ENCODE results near the gene INPP5A.

INPP5A gene

GRCh38 chr10:132645630-132646442 is 108.2 kb downstream of the INPP5A start:
- Histone ChIP-seq H3K4me1 (ENCODE audit: control insufficient read depth, insufficient read depth, low read length) (no peaks in the 10 kb centered on the region), H3K36me3 (ENCODE audit: control insufficient read depth, insufficient read depth, low read length) (peaks cover 3% of the 10 kb centered on the region), H3K4me3 (ENCODE audit: low read depth, low read length) (no peak overlapping the region), H3K27me3 (ENCODE audit: control insufficient read depth, insufficient read depth, low read length) (no peaks in the 10 kb centered on the region), H3K9me3 (ENCODE audit: control insufficient read depth, insufficient read depth, low read length) (no peaks in the 10 kb centered on the region), H3K9ac (ENCODE audit: low read depth, low read length) (no peak overlapping the region)

DNA sequence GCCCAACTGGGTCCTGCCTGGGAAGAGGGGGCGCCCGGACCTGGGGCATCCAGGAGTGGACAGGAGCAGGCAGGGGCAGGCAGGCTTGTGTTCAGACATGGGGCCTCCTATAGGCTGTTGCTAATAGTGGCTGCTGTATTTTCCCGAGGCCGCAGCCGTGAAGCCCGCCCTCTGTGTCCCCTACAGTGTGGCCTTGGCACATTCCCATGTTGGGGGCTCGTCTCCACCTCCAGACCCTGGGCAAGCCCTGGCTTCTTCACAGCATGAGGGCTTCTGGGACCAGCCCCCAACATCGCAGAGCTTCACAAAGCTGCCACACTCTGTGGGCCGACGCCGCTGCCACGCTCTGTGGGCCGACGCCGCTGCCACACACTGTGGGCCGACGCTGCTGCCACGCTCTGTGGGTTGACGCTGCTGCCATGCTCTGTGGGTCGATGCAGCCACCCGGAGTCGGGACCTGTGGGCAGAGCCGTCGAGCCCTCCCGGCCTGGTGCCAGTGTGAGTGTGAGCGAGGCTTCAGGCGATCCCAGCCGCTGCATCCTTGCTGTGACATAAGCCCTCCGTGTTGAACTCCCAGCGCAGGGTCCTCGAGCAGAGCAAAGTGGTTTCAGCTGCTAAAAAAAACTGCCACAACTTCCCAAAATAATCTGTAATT is 109.0 kb downstream of the INPP5A start:
- Histone ChIP-seq H3K9ac (ENCODE audit: low read depth, low read length) (no peak overlapping the region), H3K9me3 (ENCODE audit: control insufficient read depth, insufficient read depth, low read length) (no peaks in the 10 kb centered on the region), H3K36me3 (ENCODE audit: control insufficient read depth, insufficient read depth, low read length) (peaks cover 3% of the 10 kb centered on the region), H3K4me1 (ENCODE audit: control insufficient read depth, insufficient read depth, low read length) (no peaks in the 10 kb centered on the region), H3K4me3 (ENCODE audit: low read depth, low read length) (no peak overlapping the region), H3K27me3 (ENCODE audit: control insufficient read depth, insufficient read depth, low read length) (no peaks in the 10 kb centered on the region)

- Histone ChIP-seq H3K36me3 (ENCODE audit: control insufficient read depth, insufficient read depth, low read length) (peaks cover 3% of the 10 kb centered on the region), H3K9ac (ENCODE audit: low read depth, low read length) (no peak overlapping the region), H3K4me1 (ENCODE audit: control insufficient read depth, insufficient read depth, low read length) (no peaks in the 10 kb centered on the region), H3K4me3 (ENCODE audit: low read depth, low read length) (no peak overlapping the region), H3K27me3 (ENCODE audit: control insufficient read depth, insufficient read depth, low read length) (no peaks in the 10 kb centered on the region), H3K9me3 (ENCODE audit: control insufficient read depth, insufficient read depth, low read length) (no peaks in the 10 kb centered on the region)
Measured at GRCh38 chr10:132647424-132647823, 109.8 kb downstream of the INPP5A start.

DNA sequence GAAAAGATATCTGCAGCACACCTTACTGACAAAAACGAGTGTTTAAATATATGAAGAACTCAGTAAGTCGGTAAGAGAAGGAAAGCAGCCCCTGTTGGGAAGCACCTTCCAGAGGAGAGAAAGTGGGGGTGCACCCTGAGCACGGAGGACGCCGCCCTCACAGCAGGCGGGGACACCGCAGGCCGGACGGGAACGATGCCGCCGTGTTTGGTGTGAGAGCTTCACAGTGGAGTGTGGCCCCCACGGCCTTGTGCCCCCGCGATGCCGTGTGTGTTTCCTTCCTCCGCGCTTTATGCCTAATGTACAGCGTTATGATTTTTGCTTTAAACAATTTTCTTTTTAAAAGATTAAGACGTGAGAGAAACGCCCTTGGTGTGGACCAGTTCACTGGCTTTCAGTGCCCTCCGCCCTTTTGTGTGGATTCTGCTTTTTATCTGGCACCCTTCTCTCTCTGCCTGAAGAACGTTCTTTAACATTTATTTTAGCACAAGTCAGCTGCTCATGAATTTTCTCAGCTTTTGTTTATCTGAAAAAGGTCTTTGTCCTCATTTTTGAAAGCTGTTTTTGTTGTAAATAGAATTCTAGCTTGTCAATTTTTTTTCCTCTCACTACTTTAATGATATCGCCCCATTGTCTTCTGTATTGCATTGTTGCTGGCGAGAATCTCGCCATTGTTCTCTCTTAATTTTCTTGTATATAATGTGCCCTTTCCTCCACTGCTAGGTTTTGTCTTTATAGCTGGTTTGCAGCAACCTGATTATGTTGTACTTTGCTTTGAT is 110.7 kb downstream of the INPP5A start:
- H3K9ac ChIP-seq (ENCODE audit: low read depth, low read length): no peak overlapping the region
- no peaks in the 10 kb centered on the region for H3K4me1 ChIP-seq (ENCODE audit: control insufficient read depth, insufficient read depth, low read length)
- no peak overlapping the region for H3K4me3 ChIP-seq (ENCODE audit: low read depth, low read length)
- H3K27me3 ChIP-seq (ENCODE audit: control insufficient read depth, insufficient read depth, low read length): no peaks in the 10 kb centered on the region
- peaks cover 3% of the 10 kb centered on the region for H3K36me3 ChIP-seq (ENCODE audit: control insufficient read depth, insufficient read depth, low read length)
- H3K9me3 ChIP-seq (ENCODE audit: control insufficient read depth, insufficient read depth, low read length): no peaks in the 10 kb centered on the region

DNA sequence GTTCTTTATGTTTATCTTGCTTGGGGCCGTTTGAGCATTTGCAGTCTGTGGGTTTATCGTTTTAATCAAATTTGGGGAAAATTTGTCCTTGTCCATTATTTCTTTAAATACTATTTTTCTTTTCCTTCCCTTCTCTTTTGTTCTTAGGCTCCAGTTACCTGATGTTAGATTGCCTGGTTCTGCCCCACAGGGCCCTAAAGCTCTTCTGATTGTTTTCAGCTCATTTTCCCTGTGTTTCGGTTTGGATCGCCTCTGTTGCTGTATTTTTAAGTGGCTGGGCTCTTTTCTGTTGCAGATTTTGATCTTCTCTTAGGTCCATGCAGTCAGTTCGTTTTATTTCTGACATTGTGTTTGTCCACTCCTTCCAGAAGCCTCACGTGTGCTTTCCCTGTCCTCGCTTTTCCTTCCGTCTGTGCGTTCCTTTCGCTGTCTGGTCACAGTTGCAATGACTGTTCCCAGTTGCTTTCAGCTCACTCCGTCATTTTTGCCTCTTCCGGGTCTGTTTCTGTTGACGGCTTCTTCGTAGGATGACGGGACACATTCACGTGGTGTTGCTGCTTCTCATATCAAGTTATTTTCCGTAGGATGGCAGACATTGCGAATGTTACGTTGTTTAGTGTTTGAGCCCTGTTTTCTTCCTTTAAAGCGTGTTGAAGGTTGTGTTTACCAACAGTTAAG is 111.4 kb downstream of the INPP5A start:
- Histone ChIP-seq H3K27me3 (ENCODE audit: control insufficient read depth, insufficient read depth, low read length) (no peaks in the 10 kb centered on the region), H3K9ac (ENCODE audit: low read depth, low read length) (no peak overlapping the region), H3K36me3 (ENCODE audit: control insufficient read depth, insufficient read depth, low read length) (peaks cover 3% of the 10 kb centered on the region), H3K9me3 (ENCODE audit: control insufficient read depth, insufficient read depth, low read length) (no peaks in the 10 kb centered on the region), H3K4me3 (ENCODE audit: low read depth, low read length) (no peak overlapping the region), H3K4me1 (ENCODE audit: control insufficient read depth, insufficient read depth, low read length) (no peaks in the 10 kb centered on the region)

- H3K4me1 ChIP-seq (ENCODE audit: control insufficient read depth, insufficient read depth, low read length): no peaks in the 10 kb centered on the region
- no peak overlapping the region for H3K9ac ChIP-seq (ENCODE audit: low read depth, low read length)
- no peak overlapping the region for H3K4me3 ChIP-seq (ENCODE audit: low read depth, low read length)
- peaks cover 3% of the 10 kb centered on the region for H3K36me3 ChIP-seq (ENCODE audit: control insufficient read depth, insufficient read depth, low read length)
- no peaks in the 10 kb centered on the region for H3K27me3 ChIP-seq (ENCODE audit: control insufficient read depth, insufficient read depth, low read length)
- no peaks in the 10 kb centered on the region for H3K9me3 ChIP-seq (ENCODE audit: control insufficient read depth, insufficient read depth, low read length)
Measured at GRCh38 chr10:132649651-132650360, 112.2 kb downstream of the INPP5A start.

DNA sequence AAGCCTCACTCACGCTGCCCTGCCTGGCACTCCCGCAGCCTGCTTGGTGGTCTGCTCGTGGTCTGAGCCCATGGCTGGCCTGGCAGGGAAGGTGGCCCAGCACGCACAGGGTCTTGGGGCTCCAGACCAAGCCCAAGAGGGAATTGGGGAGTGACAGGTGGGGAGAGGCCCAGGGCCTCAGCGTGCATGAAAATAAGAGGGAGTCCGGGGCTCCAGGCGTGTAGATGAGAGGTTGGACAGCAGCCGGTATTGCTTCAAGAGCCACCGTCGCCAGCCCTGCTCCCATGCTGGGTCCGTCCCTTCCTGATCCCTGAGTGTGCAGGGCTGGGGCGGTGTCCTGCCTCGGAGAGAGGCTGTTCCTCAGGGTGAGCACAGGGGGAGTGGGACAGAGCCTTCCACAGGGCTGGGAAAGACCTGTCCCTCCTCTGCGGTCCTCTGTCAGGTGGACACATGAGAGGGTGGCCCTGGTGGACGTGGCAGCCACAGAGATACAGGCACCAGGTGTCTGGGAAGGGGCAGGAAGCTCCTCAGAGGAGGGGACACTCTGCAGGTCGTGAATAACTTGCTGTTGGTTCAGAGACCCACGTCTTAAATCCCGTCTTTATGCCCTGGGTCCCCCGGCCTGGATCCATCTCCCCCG is 113.1 kb downstream of the INPP5A start:
- Histone ChIP-seq H3K36me3 (ENCODE audit: control insufficient read depth, insufficient read depth, low read length) (peaks cover 3% of the 10 kb centered on the region), H3K9me3 (ENCODE audit: control insufficient read depth, insufficient read depth, low read length) (no peaks in the 10 kb centered on the region), H3K27me3 (ENCODE audit: control insufficient read depth, insufficient read depth, low read length) (no peaks in the 10 kb centered on the region), H3K9ac (ENCODE audit: low read depth, low read length) (no peak overlapping the region), H3K4me1 (ENCODE audit: control insufficient read depth, insufficient read depth, low read length) (no peaks in the 10 kb centered on the region), H3K4me3 (ENCODE audit: low read depth, low read length) (no peak overlapping the region)

DNA sequence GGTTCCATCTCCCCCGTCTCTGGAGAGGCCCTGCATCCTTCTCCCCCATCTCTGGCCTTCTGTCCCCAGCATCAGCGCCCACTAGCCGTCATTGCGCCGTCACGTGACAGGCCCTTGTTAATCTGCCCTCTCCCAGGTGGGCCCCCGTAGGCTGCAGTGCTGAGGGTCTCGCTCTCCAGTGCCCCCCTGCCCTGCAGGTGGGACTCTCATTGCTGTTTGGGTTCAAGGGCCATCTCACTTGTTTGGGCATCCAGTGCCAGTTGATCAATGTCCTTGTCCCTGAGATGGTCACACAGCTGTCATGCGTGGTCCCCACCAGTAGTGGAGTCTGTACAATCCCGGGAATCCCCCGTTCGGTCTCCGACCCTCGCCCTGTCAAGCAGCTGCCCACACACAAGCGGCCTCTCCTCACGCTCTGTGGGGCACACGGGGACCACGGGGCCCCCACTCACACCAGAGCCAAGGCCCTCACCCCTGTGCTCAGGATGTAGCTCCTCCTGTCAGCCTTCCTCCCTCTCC is 114.0 kb downstream of the INPP5A start:
- H3K27me3 ChIP-seq (ENCODE audit: control insufficient read depth, insufficient read depth, low read length): no peaks in the 10 kb centered on the region
- peaks cover 3% of the 10 kb centered on the region for H3K36me3 ChIP-seq (ENCODE audit: control insufficient read depth, insufficient read depth, low read length)
- no peaks in the 10 kb centered on the region for H3K9me3 ChIP-seq (ENCODE audit: control insufficient read depth, insufficient read depth, low read length)
- no peak overlapping the region for H3K9ac ChIP-seq (ENCODE audit: low read depth, low read length)
- H3K4me3 ChIP-seq (ENCODE audit: low read depth, low read length): no peak overlapping the region
- H3K4me1 ChIP-seq (ENCODE audit: control insufficient read depth, insufficient read depth, low read length): no peaks in the 10 kb centered on the region

- Histone ChIP-seq H3K36me3 (ENCODE audit: control insufficient read depth, insufficient read depth, low read length) (peaks cover 3% of the 10 kb centered on the region), H3K9ac (ENCODE audit: low read depth, low read length) (no peak overlapping the region), H3K27me3 (ENCODE audit: control insufficient read depth, insufficient read depth, low read length) (no peaks in the 10 kb centered on the region), H3K9me3 (ENCODE audit: control insufficient read depth, insufficient read depth, low read length) (no peaks in the 10 kb centered on the region), H3K4me3 (ENCODE audit: low read depth, low read length) (no peak overlapping the region), H3K4me1 (ENCODE audit: control insufficient read depth, insufficient read depth, low read length) (no peaks in the 10 kb centered on the region)
Measured at GRCh38 chr10:132652446-132652845, 114.9 kb downstream of the INPP5A start.

DNA sequence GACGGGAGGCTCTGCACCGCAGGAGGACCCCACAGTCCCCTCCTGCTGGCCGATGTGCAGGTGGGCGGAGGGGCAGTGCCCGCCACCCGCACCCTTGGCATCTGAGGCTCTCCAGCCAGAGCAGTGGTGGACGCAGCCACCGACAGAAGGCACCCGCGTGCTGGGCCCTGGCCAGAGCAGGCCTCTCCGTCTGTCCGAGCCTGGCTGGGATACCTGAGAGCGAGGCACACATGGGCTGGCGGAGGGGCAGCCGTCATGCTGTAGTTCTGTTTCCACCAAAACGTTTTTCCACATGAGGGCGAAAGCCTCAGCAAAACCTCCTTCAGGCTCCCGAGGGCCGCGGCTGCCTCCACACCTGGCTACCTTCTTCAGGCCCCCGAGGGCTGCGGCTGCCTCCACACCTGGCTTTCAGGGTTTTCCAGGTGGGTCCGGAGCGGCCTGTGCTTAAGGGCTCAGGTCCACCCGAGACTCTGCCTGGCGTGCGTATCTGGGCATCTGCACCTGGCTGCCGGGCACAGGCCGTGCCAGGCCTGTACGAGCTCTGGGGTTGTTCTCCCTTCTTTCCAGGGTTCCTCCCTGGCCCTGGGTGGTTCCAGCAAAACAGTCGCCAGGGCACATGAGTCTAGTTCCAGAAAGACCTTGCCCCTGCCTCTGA is 115.5 kb downstream of the INPP5A start:
- Histone ChIP-seq H3K9me3 (ENCODE audit: control insufficient read depth, insufficient read depth, low read length) (no peaks in the 10 kb centered on the region), H3K27me3 (ENCODE audit: control insufficient read depth, insufficient read depth, low read length) (no peaks in the 10 kb centered on the region), H3K36me3 (ENCODE audit: control insufficient read depth, insufficient read depth, low read length) (peaks cover 3% of the 10 kb centered on the region), H3K4me3 (ENCODE audit: low read depth, low read length) (no peak overlapping the region), H3K4me1 (ENCODE audit: control insufficient read depth, insufficient read depth, low read length) (no peaks in the 10 kb centered on the region), H3K9ac (ENCODE audit: low read depth, low read length) (no peak overlapping the region)

Data from iPS-15b (cell line).